ENCODE measurements around the gene ADAMTS10. TPM values are rescaled to one million over a fixed set of nuclear protein-coding genes. Genes with fewer than 3 reads are reported as not detected.
A peak's percentile ranks its signal among the peaks of the same experiment; 100 is the strongest.

The ADAMTS10 gene
- total and polyA plus RNA-seq, 2 of the 13 experiments (the other 11 are each of a cell fraction or from before 2014, with no cell fraction given), result 0.49 to 1.7 TPM

DNA sequence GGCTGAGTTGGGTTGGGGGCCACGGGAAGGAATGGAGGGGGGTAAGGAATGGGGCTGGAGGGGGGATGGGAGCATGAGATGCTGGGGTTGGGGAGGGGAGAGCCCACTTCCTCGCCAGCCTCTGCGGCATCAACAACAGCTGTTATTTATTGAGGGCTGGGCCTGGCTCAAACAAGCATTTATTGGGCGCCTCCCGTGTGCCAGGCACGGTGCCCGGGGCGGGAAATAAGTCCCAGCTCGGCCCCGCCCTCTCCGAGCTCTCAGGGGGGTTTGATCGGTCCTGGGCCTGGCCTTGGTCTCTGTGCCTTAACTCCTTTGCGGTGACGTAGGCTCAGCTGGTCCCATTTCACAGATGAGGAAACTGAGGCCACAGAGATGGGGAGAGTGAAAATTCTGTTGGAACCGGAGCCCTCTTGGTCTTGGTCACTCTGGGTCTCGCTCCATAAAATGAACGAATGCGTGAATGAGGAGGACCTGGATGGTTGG, 919 bp upstream of the ADAMTS10 start (continued):
- TF ChIP-seq CBX2 (IDR thresholded peaks at IDR 0.05; ENCODE audit: low read depth, low read length) (no peak), CBX2 (CRISPR knock-in tag; IDR thresholded peaks at IDR 0.05; ENCODE audit: low read depth) (no peak), ZMYM3 (CRISPR knock-in tag; IDR thresholded peaks at IDR 0.05) (peak; percentile 75), CHD4 (IDR thresholded peaks at IDR 0.05; ENCODE audit: borderline replicate concordance, low read length) (peak; percentile 45; the same call in 1 of the 2 replicates), MZF1 (CRISPR knock-in tag; IDR thresholded peaks at IDR 0.05; ENCODE audit: borderline replicate concordance) (no peak), ZNF746 (CRISPR knock-in tag; IDR thresholded peaks at IDR 0.05) (no peak), CEBPB (IDR thresholded peaks at IDR 0.05; ENCODE audit: borderline replicate concordance, low read depth, low read length) (no peak)
- TF ChIP-seq, protein P1, sequence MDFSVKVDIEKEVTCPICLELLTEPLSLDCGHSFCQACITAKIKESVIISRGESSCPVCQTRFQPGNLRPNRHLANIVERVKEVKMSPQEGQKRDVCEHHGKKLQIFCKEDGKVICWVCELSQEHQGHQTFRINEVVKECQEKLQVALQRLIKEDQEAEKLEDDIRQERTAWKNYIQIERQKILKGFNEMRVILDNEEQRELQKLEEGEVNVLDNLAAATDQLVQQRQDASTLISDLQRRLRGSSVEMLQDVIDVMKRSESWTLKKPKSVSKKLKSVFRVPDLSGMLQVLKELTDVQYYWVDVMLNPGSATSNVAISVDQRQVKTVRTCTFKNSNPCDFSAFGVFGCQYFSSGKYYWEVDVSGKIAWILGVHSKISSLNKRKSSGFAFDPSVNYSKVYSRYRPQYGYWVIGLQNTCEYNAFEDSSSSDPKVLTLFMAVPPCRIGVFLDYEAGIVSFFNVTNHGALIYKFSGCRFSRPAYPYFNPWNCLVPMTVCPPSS (IDR thresholded peaks at IDR 0.05), result no peak
- TF ChIP-seq, protein P2, sequence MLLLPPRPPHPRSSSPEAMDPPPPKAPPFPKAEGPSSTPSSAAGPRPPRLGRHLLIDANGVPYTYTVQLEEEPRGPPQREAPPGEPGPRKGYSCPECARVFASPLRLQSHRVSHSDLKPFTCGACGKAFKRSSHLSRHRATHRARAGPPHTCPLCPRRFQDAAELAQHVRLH (CRISPR knock-in tag; IDR thresholded peaks at IDR 0.05; ENCODE audit: borderline replicate concordance, low read depth), result no peak

DNA sequence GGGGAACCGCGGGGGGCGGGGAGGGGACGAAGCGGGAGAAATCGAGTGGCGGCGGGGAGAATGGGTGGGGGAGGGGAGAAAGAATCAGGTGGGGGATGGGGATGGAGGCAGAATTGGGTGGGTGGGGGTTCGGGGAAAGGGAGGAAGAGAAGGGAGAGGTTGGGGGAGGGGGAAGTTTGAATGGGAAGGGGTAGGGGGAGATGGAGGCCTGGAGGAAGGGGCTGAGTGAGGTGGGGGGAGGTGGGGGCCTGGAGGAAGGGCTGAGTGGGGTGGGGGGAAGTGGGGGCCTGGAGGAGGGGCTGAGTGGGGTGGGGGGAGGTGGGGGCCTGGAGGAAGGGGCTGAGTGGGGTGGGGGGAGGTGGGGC, 403 bp upstream of the ADAMTS10 start:
- no TSS peak for BruUV-seq (replicated peaks)
- H4K20me1 ChIP-seq (ENCODE audit: insufficient read depth, low read length), result no peaks in the 10 kb centered on the region
- TF ChIP-seq TAF1 (CRISPR knock-in tag; IDR thresholded peaks at IDR 0.05) (no peak), RAD21 (CRISPR knock-in tag; IDR thresholded peaks at IDR 0.05) (no peak), KLF13 (CRISPR knock-in tag; IDR thresholded peaks at IDR 0.05) (no peak)
- ATAC-seq, result no peak
- no peak overlapping the region for H3K27ac ChIP-seq (ENCODE audit: extremely low read length, insufficient read depth, low read length)
- WGBS (ENCODE audit: low lambda C conversion rate), result 10% methylated on average over 9 of the region's 9 CpGs
- H3K9me3 ChIP-seq (ENCODE audit: low read length), result no peaks in the 10 kb centered on the region
- no peak for FAIRE-seq
- H2AFZ ChIP-seq (ENCODE audit: low read length), result no peak overlapping the region
- H3K4me2 ChIP-seq (ENCODE audit: low read depth, low read length), result peak overlapping the region; percentile 92; the same call in 1 of the 2 replicates
- no peaks in the 10 kb centered on the region for H3K79me2 ChIP-seq (ENCODE audit: insufficient read depth, low read length)
- intact Hi-C loops (cut with micrococcal nuclease; ENCODE audit: unreplicated experiment) (no loop called here), in situ Hi-C loops (cut with HindIII; ENCODE audit: extremely low pct_ligation_motif_present, low pct_unique_long_range_greater_than_20kb) (no loop called here)
- peak overlapping the region; percentile 55 to 75 (median 72); a peak in 4 of 6 replicates for H3K4me3 ChIP-seq (replicated peaks in 1 of 3; ENCODE audit: insufficient read depth in 1 of 3, low read depth in 2 of 3, low read length in 3 of 3)
- no peak overlapping the region for H3K9ac ChIP-seq (ENCODE audit: insufficient read depth, low read depth, low read length)
- no peak for DNase-seq (ENCODE audit: low spot score)
- H3K36me3 ChIP-seq (replicated peaks in 1 of 2; ENCODE audit: control insufficient read depth in 1 of 2, insufficient read depth in 2 of 2, low read length in 2 of 2), result no peaks in the 10 kb centered on the region
- ChIA-PET POLR2A (no interaction called here), CTCF (ENCODE audit: low intra/inter-chr PET ratio, low total read pairs) (no interaction called here)
- H3K4me1 ChIP-seq (ENCODE audit: insufficient read depth, low read length), result peaks cover 18% of the 10 kb centered on the region
- H3K27me3 ChIP-seq (ENCODE audit: control insufficient read depth in 1 of 2, insufficient read depth in 2 of 2, low read length in 2 of 2), result peaks cover 0 to 7% of the 10 kb centered on the region in 2 experiments; a peak in 2 of 5 replicates

Measured in HepG2 (cell line).